Colonic mucosa (tissue), 4 donors: ENCODE measurements around the gene INTS6L. TPM values are rescaled to one million over a fixed set of nuclear protein-coding genes. Genes with fewer than 3 reads are reported as not detected.

Experiments used
- DNase-seq: peaks from one replicate; pipeline ENCODE4 v3.0.0-alpha.2; 2020
- H3K27ac ChIP-seq: fragments of 200-600 bp; one replicate; pipeline ENCODE4 v1.8.0; 2021
- H3K27me3 ChIP-seq: fragments of 200-600 bp; one replicate; pipeline ENCODE4 v1.8.0; 2021
- H3K36me3 ChIP-seq: fragments of 200-600 bp; one replicate; pipeline ENCODE4 v1.8.0; 2021
- H3K4me1 ChIP-seq: fragments of 200-600 bp; one replicate; pipeline ENCODE4 v1.8.0; 2021; ENCODE audit warnings: mild to moderate bottlenecking
- H3K4me3 ChIP-seq: fragments of 200-600 bp; one replicate; pipeline ENCODE4 v1.8.0; 2021
- H3K9ac ChIP-seq, 2 donors: one replicate each; pipeline ENCODE4 v1.7.0; 2013; ENCODE audit warnings: control low read depth in 2 of 2, low read depth in 2 of 2, low read length in 2 of 2
- H3K9me3 ChIP-seq: fragments of 200-600 bp; one replicate; pipeline ENCODE4 v1.8.0; 2021
- CTCF ChIP-seq: fragments of 200-600 bp; IDR thresholded peaks from one replicate; pipeline ENCODE4 v1.8.0; 2022; ENCODE audit warnings: antibody characterized with exemption, mild to moderate bottlenecking
- intact Hi-C: fragments of 100-400 bp; cut with DNase I; formaldehyde crosslinking; loops from one replicate; pipeline ENCODE4 v1.14.1; 2022
- total RNA-seq, 2 donors: library from RNA; stranded (reverse); fragmentation: NEBNext Ultra II Directional in 1 of 2; extraction: Animal tissue kit (Norgen Biotek cat#: 25700) in 1 of 2; gene quantifications; one replicate each; pipeline ENCODE4 v1.2.1, GENCODE V29; 2021
- donor health status: healthy.
- donor health status: DM: no; HTN: no; CAD: no.
- donor health status: DM: no; HTN: no; CAD: no.

INTS6L gene
- total RNA-seq, 2 donors from 2014 or later: 14.8 to 16.2 TPM

GRCh38 chrX:135498236-135498635, 22.2 kb upstream of the INTS6L start:
- no peak overlapping the region for H3K9ac ChIP-seq
- H3K4me3 ChIP-seq: no peak overlapping the region
- DNase-seq: no peak
- no peaks in the 10 kb centered on the region for H3K36me3 ChIP-seq
- no peaks in the 10 kb centered on the region for H3K9me3 ChIP-seq
- H3K27me3 ChIP-seq: no peaks in the 10 kb centered on the region
- intact Hi-C loops: no loop called here
- H3K27ac ChIP-seq: no peak overlapping the region
- no peak for TF ChIP-seq CTCF
- H3K4me1 ChIP-seq: no peaks in the 10 kb centered on the region

DNA sequence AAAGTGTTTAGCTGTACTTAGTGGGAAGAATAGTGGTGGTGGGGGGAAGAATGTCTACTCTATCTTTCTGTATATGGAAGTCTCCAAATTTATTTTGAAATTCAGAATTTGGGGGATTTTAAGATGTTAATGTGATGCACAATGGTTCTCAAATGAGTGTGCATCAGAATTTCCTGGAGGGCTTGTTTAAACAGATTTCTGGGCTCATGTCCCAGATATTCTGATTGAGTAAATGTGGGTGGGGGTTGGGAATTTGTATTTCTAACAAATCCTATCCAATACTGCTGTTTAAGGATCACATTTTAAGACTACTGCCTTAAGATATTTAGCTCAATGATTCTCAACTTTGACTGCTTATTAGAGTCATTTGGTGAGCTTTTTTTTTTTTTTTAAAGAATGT, 15.1 kb upstream of the INTS6L start:
- no peaks in the 10 kb centered on the region for H3K4me1 ChIP-seq
- H3K9me3 ChIP-seq: no peaks in the 10 kb centered on the region
- no peak overlapping the region for H3K9ac ChIP-seq
- TF ChIP-seq CTCF: no peak
- H3K36me3 ChIP-seq: no peaks in the 10 kb centered on the region
- intact Hi-C loops: no loop called here
- H3K27ac ChIP-seq: no peak overlapping the region
- H3K27me3 ChIP-seq: no peaks in the 10 kb centered on the region
- no peak overlapping the region for H3K4me3 ChIP-seq
- DNase-seq: no peak

- DNase-seq: no peak
- no peaks in the 10 kb centered on the region for H3K4me1 ChIP-seq
- H3K9ac ChIP-seq: no peak overlapping the region
- H3K27ac ChIP-seq: no peak overlapping the region
- no peak for TF ChIP-seq CTCF
- no peaks in the 10 kb centered on the region for H3K36me3 ChIP-seq
- intact Hi-C loops: no loop called here
- H3K9me3 ChIP-seq: no peaks in the 10 kb centered on the region
- H3K4me3 ChIP-seq: no peak overlapping the region
- H3K27me3 ChIP-seq: no peaks in the 10 kb centered on the region
Measured at GRCh38 chrX:135509885-135510284, 10.6 kb upstream of the INTS6L start.

DNA sequence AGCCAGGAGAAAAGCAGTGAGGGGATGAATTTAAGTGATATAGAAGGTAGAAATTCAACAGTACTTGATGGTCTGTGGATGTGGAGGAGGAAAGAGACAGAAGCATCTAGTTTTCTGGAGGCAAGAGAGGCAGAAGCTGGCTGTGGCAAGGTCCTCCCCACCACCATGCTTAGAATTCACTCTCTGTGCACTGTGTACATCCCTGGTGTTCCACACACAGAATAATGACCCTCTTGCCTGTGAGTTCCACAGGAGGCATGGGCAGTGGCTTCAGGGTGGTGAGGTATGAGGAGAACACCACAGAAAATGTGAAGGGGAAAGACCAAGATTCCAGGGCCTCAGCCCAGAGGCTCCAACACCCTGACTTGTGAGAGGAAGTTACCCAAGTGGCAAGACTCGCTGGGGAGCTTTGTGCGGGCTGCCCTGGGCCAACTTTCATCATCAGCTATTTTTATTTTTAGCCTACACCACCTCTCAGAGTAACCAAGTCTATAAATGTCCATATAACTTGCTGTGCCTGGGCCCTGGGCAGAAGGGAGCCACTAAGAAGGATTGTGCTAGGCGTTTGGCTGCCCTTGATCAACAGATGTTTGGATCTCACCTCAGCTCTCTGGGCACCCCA, 7.8 kb upstream of the INTS6L start:
- H3K9ac ChIP-seq: no peak overlapping the region
- no peak for DNase-seq
- no peaks in the 10 kb centered on the region for H3K27me3 ChIP-seq
- intact Hi-C loops: no loop called here
- H3K4me1 ChIP-seq: no peaks in the 10 kb centered on the region
- H3K36me3 ChIP-seq: no peaks in the 10 kb centered on the region
- H3K9me3 ChIP-seq: no peaks in the 10 kb centered on the region
- no peak overlapping the region for H3K27ac ChIP-seq
- no peak for TF ChIP-seq CTCF
- H3K4me3 ChIP-seq: no peak overlapping the region

DNA sequence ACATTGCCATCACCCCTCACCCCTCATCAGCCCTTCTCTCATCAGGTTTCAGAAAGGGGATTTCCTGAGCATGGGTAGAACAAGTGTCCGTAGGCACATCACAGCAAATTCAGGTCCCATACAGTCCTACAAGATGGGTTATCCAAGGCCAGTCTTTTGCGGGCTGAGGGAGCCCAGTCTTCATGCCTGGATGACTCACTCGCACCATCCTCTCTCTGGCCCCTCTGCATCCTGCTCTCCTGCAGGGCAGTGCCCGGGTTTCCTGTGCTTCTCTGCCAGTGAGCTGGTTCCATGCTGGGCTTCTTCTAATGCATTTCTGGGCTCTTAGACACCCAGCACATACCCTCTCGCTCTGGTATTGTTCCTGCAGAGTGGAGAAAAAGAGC, 7.3 kb upstream of the INTS6L start:
- no peak overlapping the region for H3K27ac ChIP-seq
- TF ChIP-seq CTCF: no peak
- no peak overlapping the region for H3K4me3 ChIP-seq
- H3K36me3 ChIP-seq: no peaks in the 10 kb centered on the region
- H3K9ac ChIP-seq: no peak overlapping the region
- no peaks in the 10 kb centered on the region for H3K4me1 ChIP-seq
- no peaks in the 10 kb centered on the region for H3K9me3 ChIP-seq
- H3K27me3 ChIP-seq: no peaks in the 10 kb centered on the region
- DNase-seq: no peak
- intact Hi-C loops: no loop called here
